Upper lobe of right lung (tissue), 1 donor: ENCODE measurements around the gene TANC1. TPM values are rescaled to one million over a fixed set of nuclear protein-coding genes. Genes with fewer than 3 reads are reported as not detected.
A peak's percentile ranks its signal among the peaks of the same experiment; 100 is the strongest.

Source experiments
- ATAC-seq: fragments of 200-7000 bp; cut with Tn5 transposase; one replicate; pipeline ENCODE4 v1.9.1; 2020; ENCODE audit warnings: mild to moderate bottlenecking, moderate library complexity
- DNase-seq: peaks from one replicate; pipeline ENCODE4 v3.0.0-alpha.2; 2020
- H3K27ac ChIP-seq: fragments of 200-600 bp; one replicate; pipeline ENCODE4 v1.8.0; 2022
- H3K27me3 ChIP-seq: fragments of 200-600 bp; one replicate; pipeline ENCODE4 v1.8.0; 2022; ENCODE audit warnings: mild to moderate bottlenecking
- H3K36me3 ChIP-seq: fragments of 200-600 bp; one replicate; pipeline ENCODE4 v1.8.0; 2022
- H3K4me1 ChIP-seq: fragments of 200-600 bp; one replicate; pipeline ENCODE4 v1.8.0; 2022
- H3K4me3 ChIP-seq: fragments of 200-600 bp; one replicate; pipeline ENCODE4 v1.8.0; 2022; ENCODE audit warnings: mild to moderate bottlenecking
- H3K9me3 ChIP-seq: fragments of 200-600 bp; one replicate; pipeline ENCODE4 v1.8.0; 2022
- intact Hi-C: fragments of 100-400 bp; cut with DNase I; formaldehyde crosslinking; loops from one replicate; pipeline ENCODE4 v1.11.0; 2022
- total RNA-seq: library from RNA; stranded (reverse); fragmentation: NEBNext Ultra II Directional; extraction: Animal tissue kit (Norgen Biotek cat#: 25700); gene quantifications from one replicate; pipeline ENCODE4 v1.2.1, GENCODE V29; 2021
- TF ChIP-seq, protein P1 (sequence below): fragments of 200-600 bp; IDR thresholded peaks from one replicate; pipeline ENCODE4 v1.8.0; 2022; ENCODE audit warnings: antibody characterized with exemption
- donor health status: DM: no; HTN: yes; CAD: no; lungs with severe emphysema.

Gene TANC1
- total RNA-seq, 1 donor from 2014 or later = 60.4 TPM

DNA sequence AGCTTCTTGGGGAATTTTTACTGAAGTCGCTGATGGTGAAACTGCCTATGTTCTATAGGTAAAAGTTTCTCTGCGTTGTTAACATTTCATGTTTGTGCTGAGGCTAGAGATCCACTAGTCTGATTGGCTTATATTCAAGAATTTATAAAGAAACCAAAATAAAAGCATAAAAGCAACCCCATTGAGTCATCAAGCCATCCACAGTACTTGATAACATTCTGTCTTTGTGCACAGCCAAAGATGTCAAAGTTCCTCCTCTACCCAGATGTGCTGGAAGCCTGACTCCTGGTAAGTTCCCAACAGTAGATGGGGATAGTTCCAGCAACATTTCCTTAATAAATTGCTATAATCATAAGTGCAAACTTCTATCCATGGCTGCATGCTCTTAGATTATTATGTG lies 107.8 kb downstream of the TANC1 start:
- H3K27me3 ChIP-seq = no peaks in the 10 kb centered on the region
- H3K4me1 ChIP-seq = peaks cover 6% of the 10 kb centered on the region
- H3K36me3 ChIP-seq = no peaks in the 10 kb centered on the region
- no peaks in the 10 kb centered on the region for H3K9me3 ChIP-seq
- H3K27ac ChIP-seq = no peak overlapping the region
- DNase-seq (no peak), ATAC-seq (peak; percentile 63)
- H3K4me3 ChIP-seq = no peak overlapping the region
- TF ChIP-seq, protein P1, sequence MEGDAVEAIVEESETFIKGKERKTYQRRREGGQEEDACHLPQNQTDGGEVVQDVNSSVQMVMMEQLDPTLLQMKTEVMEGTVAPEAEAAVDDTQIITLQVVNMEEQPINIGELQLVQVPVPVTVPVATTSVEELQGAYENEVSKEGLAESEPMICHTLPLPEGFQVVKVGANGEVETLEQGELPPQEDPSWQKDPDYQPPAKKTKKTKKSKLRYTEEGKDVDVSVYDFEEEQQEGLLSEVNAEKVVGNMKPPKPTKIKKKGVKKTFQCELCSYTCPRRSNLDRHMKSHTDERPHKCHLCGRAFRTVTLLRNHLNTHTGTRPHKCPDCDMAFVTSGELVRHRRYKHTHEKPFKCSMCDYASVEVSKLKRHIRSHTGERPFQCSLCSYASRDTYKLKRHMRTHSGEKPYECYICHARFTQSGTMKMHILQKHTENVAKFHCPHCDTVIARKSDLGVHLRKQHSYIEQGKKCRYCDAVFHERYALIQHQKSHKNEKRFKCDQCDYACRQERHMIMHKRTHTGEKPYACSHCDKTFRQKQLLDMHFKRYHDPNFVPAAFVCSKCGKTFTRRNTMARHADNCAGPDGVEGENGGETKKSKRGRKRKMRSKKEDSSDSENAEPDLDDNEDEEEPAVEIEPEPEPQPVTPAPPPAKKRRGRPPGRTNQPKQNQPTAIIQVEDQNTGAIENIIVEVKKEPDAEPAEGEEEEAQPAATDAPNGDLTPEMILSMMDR = no peak
- intact Hi-C loops = no loop called here

DNA sequence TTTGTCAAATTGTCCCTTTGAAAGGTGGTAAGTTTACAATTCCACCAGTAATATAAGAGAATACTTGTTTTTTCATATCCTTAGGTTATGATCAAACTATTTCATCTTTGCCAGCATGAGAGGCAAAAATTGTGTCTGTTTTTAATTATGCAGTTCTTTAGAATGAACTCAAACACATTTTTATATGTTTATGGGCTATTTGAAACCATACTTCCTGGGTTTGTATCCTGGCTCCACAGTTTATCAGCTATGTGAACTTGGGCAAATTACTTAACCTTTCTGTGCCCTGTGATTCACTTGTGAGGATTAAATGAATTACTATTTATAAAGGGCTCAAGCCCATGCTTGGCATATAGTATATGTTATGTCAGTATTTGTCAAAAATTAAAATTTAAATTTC lies 109.4 kb downstream of the TANC1 start:
- Histone ChIP-seq H3K9me3 (no peaks in the 10 kb centered on the region), H3K36me3 (no peaks in the 10 kb centered on the region), H3K4me1 (peaks cover 6% of the 10 kb centered on the region), H3K27me3 (no peaks in the 10 kb centered on the region), H3K27ac (no peak overlapping the region), H3K4me3 (no peak overlapping the region)
- DNase-seq = no peak
- no peak for ATAC-seq
- intact Hi-C loops = no loop called here
- TF ChIP-seq, protein P1 = no peak

DNA sequence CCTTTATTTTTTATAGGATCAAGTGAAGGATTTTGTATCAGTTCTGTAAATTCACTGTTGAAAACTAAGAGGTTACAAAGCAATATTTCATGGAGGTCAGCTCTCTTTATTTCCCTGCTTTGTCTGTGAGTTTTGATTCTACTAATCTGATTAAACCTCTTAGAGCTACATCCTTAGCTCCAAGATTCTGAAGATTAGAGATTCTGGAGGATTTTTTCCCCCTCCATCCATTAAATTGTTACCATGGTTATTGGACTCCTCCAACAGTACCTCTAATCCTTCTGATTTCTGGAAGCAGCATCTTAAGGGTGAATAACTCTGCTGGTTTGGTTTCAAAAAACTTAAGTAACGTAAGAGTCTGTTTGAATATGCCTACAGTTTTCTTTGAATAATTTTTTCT lies 110.0 kb downstream of the TANC1 start:
- intact Hi-C loops = no loop called here
- no peak overlapping the region for H3K4me3 ChIP-seq
- TF ChIP-seq, protein P1 = no peak
- ATAC-seq = no peak
- H3K4me1 ChIP-seq = peaks cover 6% of the 10 kb centered on the region
- no peaks in the 10 kb centered on the region for H3K27me3 ChIP-seq
- no peaks in the 10 kb centered on the region for H3K9me3 ChIP-seq
- no peak for DNase-seq
- H3K27ac ChIP-seq = no peak overlapping the region
- no peaks in the 10 kb centered on the region for H3K36me3 ChIP-seq

DNA sequence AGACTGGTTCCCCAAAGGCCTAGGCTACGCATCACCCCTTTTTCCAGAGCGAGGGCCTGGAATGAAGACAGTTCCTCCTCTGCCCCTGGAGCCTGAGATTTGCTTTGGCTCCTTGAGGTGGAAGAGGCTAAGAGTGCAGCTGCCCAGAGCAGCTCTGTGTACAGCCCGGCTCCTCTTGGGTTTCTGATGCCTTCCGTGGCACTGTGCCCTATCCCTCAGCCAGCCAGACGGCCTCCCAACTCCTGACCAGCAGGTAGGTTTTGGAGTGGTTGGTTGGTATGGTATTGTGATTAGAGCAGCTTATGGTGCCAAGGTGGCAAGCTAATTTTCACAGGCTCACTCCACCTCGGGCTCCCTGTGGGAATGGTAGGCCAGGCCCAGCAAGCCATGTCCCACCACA lies 112.2 kb downstream of the TANC1 start:
- Histone ChIP-seq H3K9me3 (no peaks in the 10 kb centered on the region), H3K27ac (no peak overlapping the region), H3K4me3 (no peak overlapping the region), H3K4me1 (peaks cover 21% of the 10 kb centered on the region), H3K36me3 (no peaks in the 10 kb centered on the region), H3K27me3 (no peaks in the 10 kb centered on the region)
- ATAC-seq (peak; percentile 61), DNase-seq (no peak)
- TF ChIP-seq, protein P1 = no peak
- intact Hi-C loops = no loop called here

DNA sequence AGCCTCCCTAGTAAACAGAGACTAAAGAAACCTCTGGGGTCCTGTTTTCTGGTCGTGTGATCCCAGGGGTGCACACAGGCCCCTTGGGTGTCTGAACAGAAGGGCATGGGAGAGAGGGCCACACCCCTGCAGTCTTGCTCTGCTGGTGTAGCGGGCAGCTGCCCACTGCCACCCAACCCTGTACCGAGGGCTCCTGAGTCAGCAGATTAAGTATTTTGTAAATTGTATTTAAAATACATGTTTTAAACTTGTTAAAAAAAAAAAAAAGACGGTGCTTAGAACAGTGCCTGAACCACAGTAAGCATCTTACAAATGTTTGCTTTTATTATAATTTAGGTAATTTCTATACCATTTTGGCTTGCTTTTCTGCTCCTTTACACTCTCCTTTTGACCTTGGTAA lies 113.7 kb downstream of the TANC1 start:
- TF ChIP-seq, protein P1 = no peak
- DNase-seq (no peak), ATAC-seq (no peak)
- intact Hi-C loops = no loop called here
- Histone ChIP-seq H3K9me3 (no peaks in the 10 kb centered on the region), H3K27me3 (no peaks in the 10 kb centered on the region), H3K4me3 (no peak overlapping the region), H3K4me1 (peaks cover 28% of the 10 kb centered on the region), H3K36me3 (no peaks in the 10 kb centered on the region), H3K27ac (no peak overlapping the region)
